DMS114 treated with DMSO at 0.1 percent for 48 hours (cell line): ENCODE measurements around the gene EXTL2.
"Not testable (repeated sequence)": the region's sequence is repeated elsewhere in the genome, so short reads cannot be mapped to it uniquely, and the experiment has no call there.

ENCODE experiments used
- DNase-seq: peaks from one replicate; lab custom pipeline; 2025; ENCODE audit not compliant: unreplicated experiment; lab: John Stamatoyannopoulos, UW

The EXTL2 gene

GRCh38 chr1:100903777-100904176, 9.1 kb upstream of the EXTL2 start:
- DNase-seq: no peak

DNA sequence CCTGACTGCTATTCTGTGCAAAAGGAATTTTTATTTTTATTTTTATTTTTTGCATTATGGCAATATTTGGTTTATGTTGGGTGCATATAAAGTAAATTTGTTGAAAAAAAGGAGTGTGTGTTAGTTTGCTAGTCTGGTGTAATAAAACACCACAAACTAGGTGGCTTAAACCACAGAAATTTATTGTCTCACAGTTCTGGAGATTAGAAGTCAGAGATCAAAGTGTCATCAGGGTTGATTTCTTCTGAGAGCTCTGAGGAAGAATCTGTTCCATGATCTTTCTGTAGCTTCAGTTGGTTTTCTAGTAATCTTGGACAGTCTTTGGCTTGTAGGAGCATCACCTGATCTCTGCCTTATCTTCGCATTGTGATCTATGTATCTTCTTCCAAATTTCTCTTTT, 7.7 kb upstream of the EXTL2 start:
- DNase-seq: no peak

DNA sequence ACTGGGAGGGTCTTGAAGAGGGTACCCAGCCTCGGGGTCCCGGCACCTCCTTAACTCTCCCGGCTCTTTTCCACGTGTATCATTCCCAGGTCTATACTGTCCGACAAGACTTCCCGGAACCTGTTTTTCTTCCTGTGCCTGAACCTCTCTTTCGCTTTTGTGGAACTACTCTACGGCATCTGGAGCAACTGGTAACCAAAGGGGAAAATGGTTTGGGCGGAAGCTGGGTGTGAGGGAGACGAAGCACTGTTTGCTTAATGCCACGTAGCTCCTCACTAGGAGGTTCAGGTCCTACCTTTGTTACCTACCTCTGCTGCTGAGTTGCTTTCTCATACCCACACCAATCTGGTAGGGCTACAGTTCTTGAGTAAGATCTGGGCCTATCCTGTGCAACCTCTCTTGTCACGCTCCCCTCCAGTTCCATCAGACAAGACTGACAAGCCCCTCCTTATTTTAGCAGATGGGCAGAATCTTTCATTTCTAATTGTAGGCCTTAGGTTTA, 1.9 kb upstream of the EXTL2 start:
- peak; percentile 49 for DNase-seq

GRCh38 chr1:100895540-100896480, 1.2 kb upstream of the EXTL2 start, which contains the start of gene SLC30A7:
SLC30A7 (plus strand) TSS chr1:100896090; CDS start chr1:100896263, 173 bp downstream.
- DNase-seq: peak; percentile 79

DNA sequence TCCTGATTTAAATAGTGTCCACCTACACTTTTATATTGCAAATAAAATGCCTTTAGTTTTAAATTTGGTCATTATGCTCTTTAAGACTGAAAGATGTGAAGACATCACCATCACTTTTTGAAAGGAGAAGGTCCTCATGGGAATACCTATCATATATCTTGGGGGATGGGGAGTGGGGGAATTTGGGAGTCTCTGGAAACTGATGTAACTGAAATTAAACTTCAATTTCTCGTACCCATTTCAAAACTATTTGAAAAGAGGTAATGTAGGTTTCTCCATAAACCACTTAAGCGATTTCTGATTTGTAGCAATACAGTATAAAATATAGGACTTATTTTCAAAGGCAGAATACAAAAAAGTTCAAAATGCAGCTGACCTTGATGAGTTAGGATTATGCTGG, 924 bp downstream of the EXTL2 start:
- DNase-seq: no peak

- no peak for DNase-seq
These were observed 2.1 kb downstream of the EXTL2 start for GRCh38 chr1:100892554-100892953.

DNA sequence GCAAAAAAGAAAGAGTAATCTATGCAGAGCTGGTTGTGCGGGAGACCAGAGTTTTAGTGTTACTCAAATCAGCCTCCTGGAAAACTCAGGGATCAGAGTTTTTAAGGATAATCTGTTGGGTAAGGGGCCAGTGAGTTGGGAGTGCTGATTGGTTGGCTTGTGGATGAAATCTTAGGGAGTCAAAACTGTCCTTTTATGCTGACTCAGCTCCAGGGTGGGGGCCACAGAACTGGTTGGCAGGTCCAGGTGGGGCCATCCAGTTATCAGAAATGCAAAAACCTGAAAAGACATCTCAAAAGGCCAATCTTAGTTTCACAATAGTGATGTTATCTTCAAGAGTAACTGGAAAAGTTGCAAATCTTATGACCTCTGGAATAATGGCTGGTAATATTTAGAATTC, 3.3 kb downstream of the EXTL2 start:
- no peak for DNase-seq

DNA sequence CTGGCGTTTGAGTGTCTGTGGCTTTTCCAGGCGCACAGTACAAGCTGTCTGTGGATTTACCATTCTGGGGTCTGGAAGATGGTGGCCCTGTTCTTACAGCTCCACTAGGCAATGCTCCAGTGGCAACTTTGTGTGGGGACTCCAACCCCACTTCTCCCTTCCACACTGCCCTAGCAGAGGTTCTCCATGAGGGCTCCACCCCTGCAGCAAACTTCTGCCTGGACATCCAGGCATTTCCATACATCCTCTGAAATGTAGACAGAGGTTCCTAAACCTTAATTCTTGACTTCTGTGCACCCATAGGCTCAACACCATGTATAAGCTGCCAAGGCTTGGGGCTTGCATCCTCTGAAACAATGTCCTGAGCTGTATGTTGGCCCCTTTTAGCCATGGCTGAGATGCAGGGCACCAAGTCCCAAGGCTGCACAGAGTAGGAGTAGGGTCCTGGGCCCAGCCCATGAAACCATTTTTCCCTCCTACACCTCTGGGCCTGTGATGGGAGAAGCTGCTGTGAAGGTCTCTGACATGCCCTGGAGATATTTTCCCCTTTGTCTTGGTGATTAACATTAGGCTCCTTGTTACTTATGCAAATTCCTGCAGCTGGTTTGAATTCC, 4.7 kb downstream of the EXTL2 start:
- not testable (repeated sequence) for DNase-seq

DNA sequence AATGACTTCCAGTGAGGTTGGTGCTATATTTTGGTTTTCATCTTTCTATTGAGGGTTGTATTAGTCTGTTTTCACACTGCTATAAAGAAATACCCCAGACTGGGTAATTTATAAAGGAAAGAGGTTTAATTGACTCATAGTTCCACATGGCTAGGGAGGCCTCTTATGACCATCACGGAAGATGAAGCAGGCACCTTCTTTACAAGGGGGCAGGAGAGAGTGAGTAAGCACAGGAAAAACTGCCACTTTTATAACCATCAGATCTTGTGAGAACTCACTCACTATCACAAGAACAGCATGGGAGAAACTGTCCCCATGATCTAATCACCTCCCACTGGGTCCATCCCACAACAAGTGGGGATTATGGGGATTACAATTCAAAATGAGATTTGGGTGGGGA, 5.6 kb downstream of the EXTL2 start:
- DNase-seq: not testable (repeated sequence)

DNA sequence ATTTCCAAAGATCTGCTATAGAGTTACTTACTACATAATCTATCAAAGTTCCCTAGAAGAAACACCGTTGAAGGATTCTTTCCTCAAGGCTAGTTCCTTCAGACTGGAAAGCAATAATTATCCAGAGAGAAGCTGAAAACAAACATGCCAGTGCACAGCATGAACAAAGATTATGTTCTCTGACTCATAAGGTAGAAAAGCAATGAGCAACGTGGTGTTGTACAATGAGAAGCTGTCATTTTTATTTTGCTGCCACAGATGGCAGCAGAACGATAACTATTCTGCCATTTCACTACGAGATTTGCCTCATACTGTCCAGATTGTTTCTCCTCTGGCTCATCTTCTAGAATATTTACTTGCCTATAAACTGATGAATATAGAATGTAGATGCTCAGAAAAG, 10.7 kb downstream of the EXTL2 start:
- DNase-seq: no peak

DNA sequence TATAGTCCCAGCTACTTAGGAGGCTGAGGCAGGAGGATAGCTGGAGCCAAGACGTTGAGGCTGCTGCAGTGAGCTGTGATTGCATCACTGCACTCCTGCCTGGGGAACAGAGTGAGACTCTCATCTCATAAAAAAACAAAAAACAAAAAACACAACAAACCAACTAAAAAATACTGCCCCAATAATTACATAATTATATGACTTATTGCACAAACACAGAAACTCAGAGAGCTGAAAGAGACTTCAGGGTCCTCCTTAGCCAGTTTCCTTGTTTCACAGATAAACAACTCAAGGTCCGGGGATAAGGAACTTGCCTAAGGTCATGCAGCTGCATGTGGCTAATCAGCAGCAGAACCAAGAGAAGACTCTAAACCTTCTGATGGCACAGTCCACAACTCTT, 11.9 kb downstream of the EXTL2 start:
- no peak for DNase-seq

- DNase-seq: no peak
These were observed 13.0 kb downstream of the EXTL2 start for GRCh38 chr1:100881687-100882086.

DNA sequence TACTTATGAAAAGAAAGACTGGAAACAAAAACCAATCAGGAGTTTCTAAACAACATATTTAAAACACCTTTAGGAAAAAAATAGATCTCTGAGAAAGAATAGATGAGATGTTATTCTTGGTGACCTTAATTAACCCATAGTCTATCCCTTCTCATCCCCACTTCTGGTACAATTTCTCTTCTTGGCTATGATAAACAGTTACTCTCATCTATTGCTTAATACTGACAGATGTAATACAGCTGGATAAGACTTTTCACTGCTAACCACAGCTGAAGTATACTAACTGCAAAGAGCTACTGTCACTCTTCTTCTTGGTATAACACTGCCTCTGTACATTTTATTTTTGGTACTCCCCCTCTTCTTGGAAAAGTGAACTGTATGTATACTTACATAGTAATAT, 15.2 kb downstream of the EXTL2 start:
- no peak for DNase-seq

- no peak for DNase-seq
These were observed 18.4 kb downstream of the EXTL2 start for GRCh38 chr1:100876291-100876690.

DNA sequence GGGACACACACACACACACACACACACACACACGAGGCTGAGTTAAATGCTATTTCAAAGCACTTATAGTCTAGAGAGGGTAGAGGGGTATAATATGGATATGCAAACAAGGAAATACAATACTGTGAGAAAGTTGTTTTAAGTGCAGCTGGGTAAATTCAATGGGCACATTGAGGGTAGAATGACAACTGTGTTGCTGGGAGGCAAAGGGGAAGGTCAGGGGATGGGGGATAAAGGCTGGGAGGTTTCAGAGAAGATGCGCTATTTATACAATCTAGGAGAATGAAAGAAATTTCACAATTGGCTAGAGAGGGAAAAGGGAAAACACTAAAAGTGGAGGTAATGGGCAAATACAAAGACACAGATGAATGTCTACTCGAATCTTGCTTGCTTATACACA, 19.4 kb downstream of the EXTL2 start:
- DNase-seq: no peak

- no peak for DNase-seq
These were observed 20.2 kb downstream of the EXTL2 start for GRCh38 chr1:100874433-100874832.

DNA sequence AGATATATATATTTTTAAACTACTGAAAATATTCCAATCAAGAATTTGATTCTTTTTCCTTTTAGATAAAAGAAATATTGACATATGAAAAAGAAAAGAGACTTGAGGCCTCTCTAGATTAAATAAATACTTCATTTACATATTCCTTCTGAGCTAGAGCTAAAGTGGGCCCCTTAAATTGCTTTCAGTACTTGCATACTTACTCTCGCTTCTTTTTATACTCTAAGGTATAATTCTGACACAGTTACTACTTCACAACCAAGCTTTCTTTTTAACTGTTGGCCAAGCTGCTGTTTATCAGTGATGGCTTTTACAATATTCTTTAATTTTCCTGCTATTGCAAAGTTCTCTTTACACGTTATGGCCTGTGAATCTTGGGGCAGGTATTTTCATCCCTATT, 24.6 kb downstream of the EXTL2 start:
- no peak for DNase-seq

DNA sequence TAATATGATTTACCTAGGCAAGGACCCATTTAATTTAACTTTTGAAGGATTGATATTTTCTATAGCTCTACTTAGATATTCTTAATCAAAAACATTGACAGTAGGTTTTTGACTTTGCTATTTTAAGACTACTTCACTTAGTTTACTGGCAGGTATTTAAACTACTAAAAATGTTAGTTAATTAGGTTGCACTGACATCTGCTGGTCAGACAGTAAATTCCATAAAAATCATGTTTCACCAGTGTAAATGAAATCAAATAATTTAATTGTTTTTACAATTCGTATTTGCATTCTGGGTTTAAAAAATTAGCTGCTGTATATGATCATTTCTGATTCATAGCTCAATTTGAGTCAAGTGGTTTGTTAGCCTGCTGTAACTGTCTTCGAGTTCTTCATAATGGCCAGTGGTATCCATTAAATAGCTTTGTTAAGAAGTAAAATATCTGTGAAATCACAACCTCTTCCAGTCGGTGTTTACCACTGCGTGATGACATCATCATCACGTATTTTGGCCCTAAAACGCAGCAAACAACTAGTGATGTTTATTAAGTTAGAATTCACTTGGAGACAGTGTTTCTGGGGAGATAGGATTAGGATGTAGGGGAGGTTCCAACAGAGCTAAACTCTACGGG, 26.2 kb downstream of the EXTL2 start:
- DNase-seq: peak; percentile 36

DNA sequence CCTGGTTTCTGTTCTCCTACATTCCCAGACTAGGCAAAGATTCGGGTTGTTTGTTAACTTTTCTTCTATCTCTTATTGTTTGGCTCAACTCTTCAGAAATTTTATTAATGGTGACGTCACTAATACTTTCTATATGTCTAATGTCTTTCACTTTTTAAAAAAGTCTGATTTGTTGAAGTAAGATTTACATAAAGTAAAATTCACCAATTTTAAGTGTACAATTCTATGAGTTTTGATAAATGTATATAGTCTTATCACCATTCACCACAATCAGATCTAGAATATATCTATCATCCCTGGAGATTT, 27.8 kb downstream of the EXTL2 start:
- no peak for DNase-seq

DNA sequence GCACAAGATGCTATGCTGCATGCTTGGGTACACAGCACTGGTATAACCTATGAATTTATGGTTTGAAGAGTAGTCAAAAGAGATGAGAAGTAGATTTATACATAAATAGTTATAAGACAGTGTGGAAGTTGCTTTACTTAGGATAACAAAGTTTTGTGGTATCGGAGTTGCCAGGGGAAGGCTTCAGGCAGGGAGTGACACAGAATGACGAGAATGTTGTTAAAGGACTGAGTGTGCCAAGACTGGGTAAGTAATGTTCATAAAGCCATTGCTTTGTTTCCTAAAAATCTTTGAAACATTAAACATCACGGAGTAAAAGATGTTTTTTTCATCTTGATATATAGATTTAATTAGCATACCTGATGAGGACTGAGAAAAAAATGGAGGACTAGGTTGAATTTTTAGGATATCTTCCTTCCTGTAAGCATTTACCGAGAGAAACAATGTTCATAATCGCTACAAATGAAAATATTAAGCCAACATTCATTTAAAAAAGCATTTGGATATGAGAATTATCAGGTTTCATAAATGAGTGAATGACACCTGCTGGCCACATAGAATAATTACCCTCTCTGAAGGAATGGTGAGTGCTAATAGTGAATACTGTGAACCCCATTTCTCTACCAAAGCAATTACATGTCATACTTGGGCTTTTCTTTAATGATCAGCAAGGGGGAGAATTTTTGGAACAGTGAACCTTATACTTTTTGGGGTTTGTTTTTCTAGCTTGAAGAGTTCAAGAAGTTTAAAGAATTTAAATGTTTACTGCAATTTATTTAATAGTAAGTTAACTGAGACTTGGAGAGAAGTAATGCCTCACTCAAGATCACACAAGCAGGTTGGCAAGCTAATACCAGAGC, 28.4 kb downstream of the EXTL2 start:
- DNase-seq: no peak

DNA sequence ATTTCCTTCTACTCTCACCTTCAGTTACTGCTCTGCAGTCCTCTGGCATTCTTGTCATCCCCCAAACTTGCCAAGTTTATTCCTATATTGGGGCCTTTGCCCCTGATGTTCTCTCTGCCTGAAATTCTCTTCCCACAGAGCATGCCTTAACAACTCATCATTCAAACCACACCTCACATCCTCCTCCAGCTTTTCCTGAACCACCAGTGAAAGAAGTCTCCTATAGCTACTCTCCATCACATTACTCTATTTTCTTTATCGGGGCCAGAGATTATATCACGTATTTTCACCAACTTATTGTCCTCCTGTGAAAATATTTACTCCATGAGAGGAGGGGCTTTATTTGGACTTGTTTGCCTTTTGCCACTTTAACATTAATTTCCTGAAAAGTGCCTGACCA, 32.1 kb downstream of the EXTL2 start:
- DNase-seq: no peak
